Measurements from ENCODE around the gene TMEM139.
A peak's percentile ranks its signal among the peaks of the same experiment; 100 is the strongest.
"Not testable (repeated sequence)": the region's sequence is repeated elsewhere in the genome, so short reads cannot be mapped to it uniquely, and the experiment has no call there.

Gene TMEM139

DNA sequence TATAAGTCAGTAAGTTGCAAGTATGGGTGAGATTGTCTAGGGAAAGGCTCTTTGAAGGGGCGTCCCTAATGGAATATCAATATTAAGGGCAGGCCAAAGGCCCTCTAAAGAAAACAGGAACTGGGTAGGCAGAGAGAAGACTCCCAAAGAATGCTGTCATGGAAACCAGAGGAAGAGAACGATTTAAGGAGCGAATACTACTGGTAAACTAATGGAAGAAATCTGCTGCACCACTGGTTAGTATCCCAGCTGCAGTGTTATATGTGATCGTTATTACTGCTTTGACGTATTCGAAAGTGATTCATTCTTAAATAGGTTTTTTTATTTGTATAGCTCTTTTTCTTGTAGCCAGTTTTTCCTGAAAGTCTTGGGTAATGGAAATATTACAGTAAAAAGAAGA, 4.7 kb downstream of the TMEM139 start:
- Histone ChIP-seq H3K9me3 (no peaks in the 10 kb centered on the region), H3K4me3 (ENCODE audit: low read depth in 1 of 2, low read length in 1 of 2) (peak overlapping the region; percentile 95 to 96), H3K36me3 (peaks cover 30% of the 10 kb centered on the region), H3K27ac (peak overlapping the region; percentile 76), H3K27me3 (no peaks in the 10 kb centered on the region), H3K4me1 (ENCODE audit: control insufficient read depth in 1 of 2, insufficient read depth in 1 of 2, low read depth in 1 of 2, low read length in 1 of 2) (peaks cover 34 to 38% of the 10 kb centered on the region in 2 experiments)
- TF ChIP-seq, protein P1, sequence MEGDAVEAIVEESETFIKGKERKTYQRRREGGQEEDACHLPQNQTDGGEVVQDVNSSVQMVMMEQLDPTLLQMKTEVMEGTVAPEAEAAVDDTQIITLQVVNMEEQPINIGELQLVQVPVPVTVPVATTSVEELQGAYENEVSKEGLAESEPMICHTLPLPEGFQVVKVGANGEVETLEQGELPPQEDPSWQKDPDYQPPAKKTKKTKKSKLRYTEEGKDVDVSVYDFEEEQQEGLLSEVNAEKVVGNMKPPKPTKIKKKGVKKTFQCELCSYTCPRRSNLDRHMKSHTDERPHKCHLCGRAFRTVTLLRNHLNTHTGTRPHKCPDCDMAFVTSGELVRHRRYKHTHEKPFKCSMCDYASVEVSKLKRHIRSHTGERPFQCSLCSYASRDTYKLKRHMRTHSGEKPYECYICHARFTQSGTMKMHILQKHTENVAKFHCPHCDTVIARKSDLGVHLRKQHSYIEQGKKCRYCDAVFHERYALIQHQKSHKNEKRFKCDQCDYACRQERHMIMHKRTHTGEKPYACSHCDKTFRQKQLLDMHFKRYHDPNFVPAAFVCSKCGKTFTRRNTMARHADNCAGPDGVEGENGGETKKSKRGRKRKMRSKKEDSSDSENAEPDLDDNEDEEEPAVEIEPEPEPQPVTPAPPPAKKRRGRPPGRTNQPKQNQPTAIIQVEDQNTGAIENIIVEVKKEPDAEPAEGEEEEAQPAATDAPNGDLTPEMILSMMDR (IDR thresholded peaks at IDR 0.05): no peak

DNA sequence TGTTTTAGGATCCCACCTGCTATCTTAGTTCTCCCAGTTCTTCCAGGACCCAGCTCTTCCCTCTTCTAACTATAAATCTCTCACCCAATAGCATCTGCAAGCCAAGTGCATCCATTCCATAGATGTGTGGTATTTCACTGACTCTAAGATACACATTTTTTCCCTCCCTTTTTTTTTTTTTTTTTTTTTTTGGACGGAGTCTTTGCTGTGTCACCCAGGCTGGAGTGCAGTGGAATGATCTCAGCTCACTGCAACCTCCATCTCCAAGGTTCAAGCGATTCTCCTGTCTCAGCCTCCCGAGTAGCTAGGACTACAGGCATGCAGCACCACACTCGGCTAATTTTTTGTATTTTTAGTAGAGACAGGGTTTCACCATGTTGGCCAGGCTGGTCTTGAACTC, 5.1 kb downstream of the TMEM139 start:
- Histone ChIP-seq H3K27ac (peak overlapping the region; percentile 76), H3K4me3 (ENCODE audit: low read depth in 1 of 2, low read length in 1 of 2) (peak overlapping the region in 1 of 2 experiments; percentile 96)
- H3K9me3 ChIP-seq: not testable (repeated sequence)

DNA sequence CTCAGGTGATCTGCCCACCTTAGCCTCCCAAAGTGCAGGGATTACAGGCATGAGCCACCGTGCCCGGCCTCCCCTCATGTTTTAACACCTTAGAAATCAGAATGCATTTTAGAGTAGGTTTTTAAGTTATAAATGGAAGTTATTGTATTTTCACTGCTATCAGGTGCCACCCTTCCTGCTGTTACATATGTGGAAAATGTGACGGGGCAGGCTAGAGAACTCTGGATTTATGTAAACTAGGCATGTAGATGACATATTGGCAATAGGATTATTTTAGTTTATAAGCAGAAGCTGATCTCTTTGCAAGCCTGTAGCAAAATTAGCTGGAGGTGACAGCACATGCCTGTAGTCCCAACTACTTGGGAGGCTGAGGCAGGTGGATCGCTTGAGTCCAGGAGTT, 5.5 kb downstream of the TMEM139 start:
- Histone ChIP-seq H3K27ac (no peak overlapping the region), H3K36me3 (peaks cover 38% of the 10 kb centered on the region), H3K4me1 (ENCODE audit: control insufficient read depth in 1 of 2, insufficient read depth in 1 of 2, low read depth in 1 of 2, low read length in 1 of 2) (peaks cover 35 to 40% of the 10 kb centered on the region in 2 experiments), H3K4me3 (ENCODE audit: low read depth in 1 of 2, low read length in 1 of 2) (no peak overlapping the region), H3K9me3 (no peaks in the 10 kb centered on the region), H3K27me3 (no peaks in the 10 kb centered on the region)
- TF ChIP-seq, protein P1 (IDR thresholded peaks at IDR 0.05): no peak

More for the DNA sequence above, 5.1 kb downstream of the TMEM139 start:
- Histone ChIP-seq H3K36me3 (peaks cover 34% of the 10 kb centered on the region), H3K4me1 (ENCODE audit: control insufficient read depth in 1 of 2, insufficient read depth in 1 of 2, low read depth in 1 of 2, low read length in 1 of 2) (peaks cover 35 to 40% of the 10 kb centered on the region in 2 experiments)
- not testable (repeated sequence) for H3K27me3 ChIP-seq

DNA sequence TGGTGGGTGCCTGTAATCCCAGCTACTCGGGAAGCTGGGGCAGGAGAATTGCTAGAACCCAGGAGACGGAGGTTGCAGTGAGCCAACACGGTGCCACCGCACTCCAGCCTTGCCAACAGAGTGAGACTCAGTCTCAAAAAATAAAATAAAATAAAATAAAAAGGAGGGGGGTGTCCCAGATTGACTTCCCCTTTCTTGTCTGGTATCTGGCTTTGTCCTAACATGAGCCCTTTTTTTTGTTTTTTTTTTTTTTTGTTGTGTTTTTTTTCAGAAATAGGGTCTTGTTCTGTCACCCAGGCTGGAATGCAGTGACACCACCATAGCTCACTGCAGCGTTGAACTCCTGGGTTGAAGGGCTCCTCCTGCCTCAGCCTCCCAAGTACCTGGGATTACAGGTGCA, 8.1 kb downstream of the TMEM139 start:
- H3K9me3 ChIP-seq: no peaks in the 10 kb centered on the region
- TF ChIP-seq, protein P1 (IDR thresholded peaks at IDR 0.05): no peak
- H3K27me3 ChIP-seq: no peaks in the 10 kb centered on the region
- H3K27ac ChIP-seq: no peak overlapping the region
- peaks cover 29 to 35% of the 10 kb centered on the region in 2 experiments for H3K4me1 ChIP-seq (ENCODE audit: control insufficient read depth in 1 of 2, insufficient read depth in 1 of 2, low read depth in 1 of 2, low read length in 1 of 2)
- no peak overlapping the region for H3K4me3 ChIP-seq (ENCODE audit: low read depth in 1 of 2, low read length in 1 of 2)
- peaks cover 51% of the 10 kb centered on the region for H3K36me3 ChIP-seq

DNA sequence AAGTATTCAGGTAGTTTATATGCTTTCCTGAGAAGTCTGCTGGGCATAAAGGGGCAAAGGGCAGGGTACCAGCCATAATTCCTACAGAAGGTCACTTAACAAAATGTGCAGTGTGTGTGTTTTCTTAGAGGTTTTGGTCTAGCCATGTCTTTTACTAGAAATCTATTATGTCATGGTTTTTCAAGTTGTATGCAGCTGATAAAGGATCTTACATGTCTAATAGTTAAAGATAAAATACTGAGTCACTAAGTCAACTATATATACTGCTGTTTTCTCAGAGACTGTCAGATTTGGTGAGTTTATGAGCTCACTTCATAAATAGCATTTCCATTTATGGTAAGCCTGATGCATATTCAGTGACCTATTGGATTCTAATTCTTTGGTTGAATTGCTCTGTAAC, 11.1 kb downstream of the TMEM139 start:
- H3K4me1 ChIP-seq (ENCODE audit: control insufficient read depth in 1 of 2, insufficient read depth in 1 of 2, low read depth in 1 of 2, low read length in 1 of 2): peaks cover 23 to 26% of the 10 kb centered on the region in 2 experiments
- peaks cover 66% of the 10 kb centered on the region for H3K36me3 ChIP-seq

DNA sequence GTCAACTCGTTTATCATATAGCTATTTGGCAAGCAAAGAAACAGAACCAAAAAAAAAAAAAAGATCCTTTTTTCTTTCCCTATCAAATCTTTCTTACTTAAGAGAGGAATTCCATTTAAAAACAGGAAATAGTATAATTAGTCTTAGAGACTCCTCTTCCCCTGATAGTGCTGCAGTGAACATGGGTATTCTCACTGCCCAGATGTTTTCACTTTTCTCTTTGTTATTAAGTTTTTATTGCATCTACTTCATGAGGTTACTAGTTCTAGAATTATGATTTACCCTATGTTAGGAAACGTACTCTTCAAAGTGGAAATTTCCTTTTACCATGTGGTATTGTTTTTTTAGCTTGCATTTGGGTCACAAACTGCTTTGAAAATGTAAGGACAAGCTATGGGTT, 11.9 kb downstream of the TMEM139 start:
- Histone ChIP-seq H3K27me3 (no peaks in the 10 kb centered on the region), H3K4me3 (ENCODE audit: low read depth in 1 of 2, low read length in 1 of 2) (no peak overlapping the region), H3K36me3 (peaks cover 64% of the 10 kb centered on the region), H3K4me1 (ENCODE audit: control insufficient read depth in 1 of 2, insufficient read depth in 1 of 2, low read depth in 1 of 2, low read length in 1 of 2) (peaks cover 28 to 32% of the 10 kb centered on the region in 2 experiments), H3K9me3 (no peaks in the 10 kb centered on the region), H3K27ac (no peak overlapping the region)
- TF ChIP-seq, protein P1 (IDR thresholded peaks at IDR 0.05): no peak

More for the DNA sequence above, 11.1 kb downstream of the TMEM139 start:
- Histone ChIP-seq H3K27ac (no peak overlapping the region), H3K4me3 (ENCODE audit: low read depth in 1 of 2, low read length in 1 of 2) (no peak overlapping the region), H3K9me3 (no peaks in the 10 kb centered on the region), H3K27me3 (no peaks in the 10 kb centered on the region)
- TF ChIP-seq, protein P1 (IDR thresholded peaks at IDR 0.05): no peak

Data from neutrophil (primary cell).